CD4-positive, alpha-beta memory T cell (primary cell): ENCODE data around the gene NPTX1. TPM values are rescaled to one million over a fixed set of nuclear protein-coding genes. Genes with fewer than 3 reads are reported as not detected.
"Not testable (repeated sequence)": the region's sequence is repeated elsewhere in the genome, so short reads cannot be mapped to it uniquely, and the experiment has no call there.

Source experiments
- CTCF ChIA-PET: fragments of 350-600 bp; sonication (Branson Sonifier 250); formaldehyde crosslinking; loops from one replicate; lab custom pipeline; 2021; ENCODE audit warnings: inconsistent platforms; ENCODE audit not compliant: partially characterized antibody; lab: Charles Lee
- POLR2A ChIA-PET: fragments of 350-600 bp; sonication (Branson Sonifier 250); formaldehyde crosslinking; loops from one replicate; lab custom pipeline; 2021; ENCODE audit not compliant: partially characterized antibody; lab: Charles Lee
- DNase-seq, 5 donors: peaks; one replicate each; pipeline versions ENCODE4 v3.0.0 to v3.0.0-alpha.2; 2020 to 2022; ENCODE audit warnings: mixed read lengths in 1 of 5
- H3K27ac ChIP-seq: one replicate; pipeline ENCODE4 v1.7.0; 2013; ENCODE audit warnings: low read depth, low read length
- H3K27me3 ChIP-seq: 2 replicates; pipeline ENCODE4 v1.7.0; 2013; ENCODE audit warnings: mild to moderate bottlenecking, low read length, moderate library complexity; ENCODE audit not compliant: insufficient read depth
- H3K36me3 ChIP-seq: 2 replicates; pipeline ENCODE4 v1.7.0; 2013; ENCODE audit warnings: mild to moderate bottlenecking, low read length, moderate library complexity; ENCODE audit not compliant: insufficient read depth
- H3K4me1 ChIP-seq: 2 replicates; pipeline ENCODE4 v1.7.0; 2013; ENCODE audit warnings: mild to moderate bottlenecking, low read length, moderate library complexity; ENCODE audit not compliant: insufficient read depth
- H3K4me3 ChIP-seq, 2 donors: one replicate each; pipeline ENCODE4 v1.7.0; 2013; ENCODE audit warnings: low read length in 2 of 2, mild to moderate bottlenecking in 1 of 2
- H3K9me3 ChIP-seq, 2 donors: one replicate each; pipeline ENCODE4 v1.7.0; 2013; ENCODE audit warnings: low read length in 2 of 2, control low read depth in 1 of 2; ENCODE audit not compliant: control insufficient read depth in 1 of 2
- H3K27ac Mint-ChIP-seq, 7 donors: one replicate each; pipeline ENCODE4 v1.8.0; 2020 to 2021; ENCODE audit warnings: mixed read lengths in 7 of 7, mild to moderate bottlenecking in 6 of 7, inconsistent platforms in 3 of 7, moderate library complexity in 3 of 7
- H3K27me3 Mint-ChIP-seq, 2 donors: one replicate each; pipeline ENCODE4 v1.8.0; 2020 to 2021; ENCODE audit warnings: mixed read lengths in 2 of 2
- H3K36me3 Mint-ChIP-seq, 2 donors: one replicate each; pipeline ENCODE4 v1.8.0; 2020 to 2021; ENCODE audit warnings: mixed read lengths in 2 of 2, inconsistent platforms in 1 of 2, mild to moderate bottlenecking in 1 of 2
- H3K4me1 Mint-ChIP-seq, 4 donors: one replicate each; pipeline ENCODE4 v1.8.0; 2020 to 2021; ENCODE audit warnings: mixed read lengths in 4 of 4, mild to moderate bottlenecking in 1 of 4
- H3K4me3 Mint-ChIP-seq, 8 donors: one replicate each; pipeline ENCODE4 v1.8.0; 2020 to 2021; ENCODE audit warnings: mixed read lengths in 8 of 8, mild to moderate bottlenecking in 7 of 8, moderate library complexity in 6 of 8, inconsistent platforms in 3 of 8
- H3K9me3 Mint-ChIP-seq, 8 donors: one replicate each; pipeline ENCODE4 v1.8.0; 2020 to 2021; ENCODE audit warnings: mixed read lengths in 8 of 8, mild to moderate bottlenecking in 5 of 8, inconsistent platforms in 3 of 8, moderate library complexity in 1 of 8
- intact Hi-C: fragments of 100-400 bp; cut with micrococcal nuclease; formaldehyde crosslinking; loops from one replicate; pipeline ENCODE4 v1.15.1; 2023
- polyA plus RNA-seq, 2 donors: library from polyadenylated mRNA; unstranded; fragments of 300-500 nt; fragmentation: Illumina TruSeq; gene quantifications; one replicate each; pipeline ENCODE4 v1.2.3, GENCODE V29; 2021
- total RNA-seq, 2 experiments: library from RNA; stranded (reverse); gene quantifications; one replicate each; pipeline ENCODE4 v1.2.3, GENCODE V29; 2021

The NPTX1 gene
- total and polyA plus RNA-seq, 4 experiments from 2014 or later = 0.38 TPM; not detected in 3

GRCh38 chr17:80510132-80510531 is 33.7 kb upstream of the NPTX1 start:
- Mint-ChIP-seq H3K4me1 (no peaks in the 10 kb centered on the region), H3K36me3 (no peaks in the 10 kb centered on the region), H3K27me3 (peaks cover 10 to 11% of the 10 kb centered on the region in 2 donors), H3K4me3 (no peak overlapping the region), H3K27ac (no peak overlapping the region), H3K9me3 (no peaks in the 10 kb centered on the region)
- H3K27ac ChIP-seq = no peak overlapping the region
- H3K36me3 ChIP-seq = no peaks in the 10 kb centered on the region
- H3K27me3 ChIP-seq = no peaks in the 10 kb centered on the region
- no peaks in the 10 kb centered on the region for H3K4me1 ChIP-seq
- no peak for DNase-seq
- ChIA-PET CTCF (no interaction called here), POLR2A (no interaction called here)
- no peaks in the 10 kb centered on the region for H3K9me3 ChIP-seq
- H3K4me3 ChIP-seq = no peak overlapping the region
- intact Hi-C loops = no loop called here

GRCh38 chr17:80509311-80509710 is 32.9 kb upstream of the NPTX1 start:
- H3K27me3 ChIP-seq = no peaks in the 10 kb centered on the region
- no peaks in the 10 kb centered on the region for H3K4me1 ChIP-seq
- DNase-seq = no peak
- no peak overlapping the region for H3K27ac ChIP-seq
- ChIA-PET POLR2A (no interaction called here), CTCF (no interaction called here)
- H3K36me3 Mint-ChIP-seq = no peaks in the 10 kb centered on the region
- no peaks in the 10 kb centered on the region for H3K36me3 ChIP-seq
- no peaks in the 10 kb centered on the region for H3K9me3 Mint-ChIP-seq
- H3K27ac Mint-ChIP-seq = no peak overlapping the region
- H3K4me3 ChIP-seq = no peak overlapping the region
- no peaks in the 10 kb centered on the region for H3K4me1 Mint-ChIP-seq
- intact Hi-C loops = no loop called here
- H3K9me3 ChIP-seq = no peaks in the 10 kb centered on the region
- H3K4me3 Mint-ChIP-seq = no peak overlapping the region
- peaks cover 11 to 12% of the 10 kb centered on the region in 2 donors for H3K27me3 Mint-ChIP-seq

GRCh38 chr17:80507965-80508364 is 31.6 kb upstream of the NPTX1 start:
- Histone ChIP-seq H3K4me3 (no peak overlapping the region), H3K4me1 (no peaks in the 10 kb centered on the region), H3K36me3 (no peaks in the 10 kb centered on the region), H3K9me3 (no peaks in the 10 kb centered on the region), H3K27me3 (no peaks in the 10 kb centered on the region), H3K27ac (no peak overlapping the region)
- ChIA-PET POLR2A (no interaction called here), CTCF (no interaction called here)
- no peak overlapping the region for H3K4me3 Mint-ChIP-seq
- H3K27ac Mint-ChIP-seq = no peak overlapping the region
- no peaks in the 10 kb centered on the region for H3K36me3 Mint-ChIP-seq
- intact Hi-C loops = no loop called here
- DNase-seq = no peak
- no peaks in the 10 kb centered on the region for H3K9me3 Mint-ChIP-seq
- H3K27me3 Mint-ChIP-seq = peaks cover 8 to 9% of the 10 kb centered on the region in 2 donors
- no peaks in the 10 kb centered on the region for H3K4me1 Mint-ChIP-seq

- H3K9me3 Mint-ChIP-seq, H3K4me3 ChIP-seq, H3K4me1 ChIP-seq, H3K9me3 ChIP-seq, H3K4me1 Mint-ChIP-seq, H3K27me3 ChIP-seq, H3K36me3 Mint-ChIP-seq, H3K4me3 Mint-ChIP-seq, CTCF ChIA-PET, intact Hi-C loops, H3K36me3 ChIP-seq, H3K27ac Mint-ChIP-seq, H3K27ac ChIP-seq, DNase-seq, POLR2A ChIA-PET: not testable (repeated sequence)
- peaks cover 9 to 12% of the 10 kb centered on the region in 2 donors for H3K27me3 Mint-ChIP-seq
Observed at GRCh38 chr17:80507177-80507576, 30.8 kb upstream of the NPTX1 start.

GRCh38 chr17:80504686-80505413 is 28.4 kb upstream of the NPTX1 start:
- no peak overlapping the region for H3K4me3 ChIP-seq
- Mint-ChIP-seq H3K27ac (no peak overlapping the region), H3K27me3 (peaks cover 12 to 14% of the 10 kb centered on the region in 2 donors), H3K9me3 (peaks cover 0 to 2% (median 0%) of the 10 kb centered on the region in 8 donors), H3K4me1 (no peaks in the 10 kb centered on the region), H3K36me3 (no peaks in the 10 kb centered on the region), H3K4me3 (no peak overlapping the region)
- no peaks in the 10 kb centered on the region for H3K4me1 ChIP-seq
- no peaks in the 10 kb centered on the region for H3K9me3 ChIP-seq
- ChIA-PET CTCF (no interaction called here), POLR2A (no interaction called here)
- H3K27ac ChIP-seq = no peak overlapping the region
- H3K36me3 ChIP-seq = no peaks in the 10 kb centered on the region
- intact Hi-C loops = no loop called here
- H3K27me3 ChIP-seq = no peaks in the 10 kb centered on the region
- no peak for DNase-seq

- no peak overlapping the region for H3K27ac ChIP-seq
- Mint-ChIP-seq H3K9me3 (peaks cover 0 to 2% (median 0%) of the 10 kb centered on the region in 8 donors), H3K36me3 (no peaks in the 10 kb centered on the region), H3K4me1 (no peaks in the 10 kb centered on the region), H3K4me3 (no peak overlapping the region), H3K27me3 (peaks cover 12 to 14% of the 10 kb centered on the region in 2 donors), H3K27ac (no peak overlapping the region)
- intact Hi-C loops = no loop called here
- no peaks in the 10 kb centered on the region for H3K27me3 ChIP-seq
- ChIA-PET POLR2A (no interaction called here), CTCF (no interaction called here)
- no peak overlapping the region for H3K4me3 ChIP-seq
- DNase-seq = no peak
- H3K36me3 ChIP-seq = no peaks in the 10 kb centered on the region
- H3K4me1 ChIP-seq = no peaks in the 10 kb centered on the region
- no peaks in the 10 kb centered on the region for H3K9me3 ChIP-seq
Observed at GRCh38 chr17:80503921-80504320, 27.5 kb upstream of the NPTX1 start.

- H3K36me3 Mint-ChIP-seq = no peaks in the 10 kb centered on the region
- no peak for DNase-seq
- Histone ChIP-seq H3K36me3 (no peaks in the 10 kb centered on the region), H3K4me1 (no peaks in the 10 kb centered on the region), H3K9me3 (no peaks in the 10 kb centered on the region), H3K27me3 (no peaks in the 10 kb centered on the region), H3K27ac (no peak overlapping the region), H3K4me3 (no peak overlapping the region)
- H3K27ac Mint-ChIP-seq = no peak overlapping the region
- ChIA-PET POLR2A (no interaction called here), CTCF (no interaction called here)
- intact Hi-C loops = no loop called here
- no peak overlapping the region for H3K4me3 Mint-ChIP-seq
- peaks cover 0 to under 1% (median 0%) of the 10 kb centered on the region in 4 donors for H3K4me1 Mint-ChIP-seq
- peaks cover 12 to 15% of the 10 kb centered on the region in 2 donors for H3K27me3 Mint-ChIP-seq
- H3K9me3 Mint-ChIP-seq = peaks cover 0 to 2% (median 0%) of the 10 kb centered on the region in 8 donors
Observed at GRCh38 chr17:80503031-80503430, 26.6 kb upstream of the NPTX1 start.
